ENCODE measurements around the gene CENPVL2. TPM values are rescaled to one million over a fixed set of nuclear protein-coding genes. Genes with fewer than 3 reads are reported as not detected.
"Not testable (repeated sequence)": the region's sequence is repeated elsewhere in the genome, so short reads cannot be mapped to it uniquely, and the experiment has no call there.

The CENPVL2 gene
- not detected for total RNA-seq

GRCh38 chrX:51682720-51683062, at the start of gene CENPVL2:
CENPVL2 (minus strand) TSS chrX:51682831; CDS start chrX:51682831, 0 bp downstream.
- DNase-seq (ENCODE audit: low spot score) = not testable (repeated sequence)

- no peak for DNase-seq (ENCODE audit: low spot score)
Measured at GRCh38 chrX:51728202-51728601, 45.6 kb upstream of the CENPVL2 start.

GRCh38 chrX:51712943-51713647, 30.5 kb upstream of the CENPVL2 start:
- not testable (repeated sequence) for DNase-seq (ENCODE audit: low spot score)

- DNase-seq (ENCODE audit: low spot score) = not testable (repeated sequence)
Measured at GRCh38 chrX:51710277-51711164, 27.9 kb upstream of the CENPVL2 start, which contains the start of gene CENPVL1. CENPVL1 (plus strand) TSS chrX:51710512; CDS start chrX:51710512, 0 bp downstream.

- DNase-seq (ENCODE audit: low spot score) = no peak
Measured at GRCh38 chrX:51697397-51697796, 14.8 kb upstream of the CENPVL2 start.

- no peak for DNase-seq (ENCODE audit: low spot score)
Measured at GRCh38 chrX:51694254-51694653, 11.6 kb upstream of the CENPVL2 start.

GRCh38 chrX:51681808-51682719, 567 bp downstream of the CENPVL2 start:
- DNase-seq (ENCODE audit: low spot score) = not testable (repeated sequence)

GRCh38 chrX:51679689-51680433, 2.8 kb downstream of the CENPVL2 start:
- not testable (repeated sequence) for DNase-seq (ENCODE audit: low spot score)

- no peak for DNase-seq (ENCODE audit: low spot score)
Measured at GRCh38 chrX:51665981-51666380, 16.6 kb downstream of the CENPVL2 start.

- DNase-seq (ENCODE audit: low spot score) = no peak
Measured at GRCh38 chrX:51643377-51643776, 39.3 kb downstream of the CENPVL2 start.

GRCh38 chrX:51641421-51642021, 41.1 kb downstream of the CENPVL2 start:
- DNase-seq (ENCODE audit: low spot score) = no peak

- DNase-seq (ENCODE audit: low spot score) = not testable (repeated sequence)
Measured at GRCh38 chrX:51636511-51636910, 46.1 kb downstream of the CENPVL2 start.

Other genes with a start within 250 kb of the CENPVL2 start
- gene NUDT11, start 186.2 kb downstream of the CENPVL2 start, total RNA-seq = 1.2 TPM
- not detected for gene CENPVL3, start 63.9 kb downstream of the CENPVL2 start, total RNA-seq
- not detected for gene CENPVL1, start 27.7 kb upstream of the CENPVL2 start, total RNA-seq
- 12.0 TPM for gene GSPT2, start 60.6 kb upstream of the CENPVL2 start, total RNA-seq
- gene MAGED1, start 210.8 kb upstream of the CENPVL2 start, total RNA-seq = 79.8 TPM

Measured in ureter (tissue), 1 donor.